Activated naive CD4-positive, alpha-beta T cell treated with anti-CD3 and anti-CD28 coated beads, Interleukin-2, amount 50 U/mL, for 16 hours (primary cell): ENCODE results near the gene POLR3B.
"Not testable (repeated sequence)": the region's sequence is repeated elsewhere in the genome, so short reads cannot be mapped to it uniquely, and the experiment has no call there.

Source experiments
- DNase-seq: peaks from one replicate; pipeline ENCODE4 v3.0.0-alpha.2; 2020

The POLR3B gene

GRCh38 chr12:106343214-106343528 is 14.4 kb upstream of the POLR3B start:
- no peak for DNase-seq

DNA sequence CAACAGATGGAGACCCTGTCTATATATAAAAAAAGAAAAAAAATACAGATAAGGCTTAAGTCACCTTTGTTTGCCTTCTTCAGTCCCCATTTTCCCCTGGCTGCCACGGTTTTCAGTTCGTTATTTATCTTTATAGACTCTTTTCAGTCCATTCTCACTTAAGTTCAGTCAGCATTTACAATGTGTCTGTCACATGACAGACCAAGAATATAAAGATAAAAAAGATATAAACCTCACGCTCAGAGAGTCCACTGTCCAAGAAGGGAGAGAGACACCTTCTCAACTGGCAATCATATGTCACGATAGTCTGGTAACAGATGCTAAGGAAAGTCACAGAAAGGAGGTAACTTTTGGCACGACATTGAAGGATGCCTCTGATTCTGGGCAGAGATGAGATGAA is 13.4 kb upstream of the POLR3B start:
- no peak for DNase-seq

- no peak for DNase-seq
These were observed 11.8 kb upstream of the POLR3B start for GRCh38 chr12:106345746-106346145.

DNA sequence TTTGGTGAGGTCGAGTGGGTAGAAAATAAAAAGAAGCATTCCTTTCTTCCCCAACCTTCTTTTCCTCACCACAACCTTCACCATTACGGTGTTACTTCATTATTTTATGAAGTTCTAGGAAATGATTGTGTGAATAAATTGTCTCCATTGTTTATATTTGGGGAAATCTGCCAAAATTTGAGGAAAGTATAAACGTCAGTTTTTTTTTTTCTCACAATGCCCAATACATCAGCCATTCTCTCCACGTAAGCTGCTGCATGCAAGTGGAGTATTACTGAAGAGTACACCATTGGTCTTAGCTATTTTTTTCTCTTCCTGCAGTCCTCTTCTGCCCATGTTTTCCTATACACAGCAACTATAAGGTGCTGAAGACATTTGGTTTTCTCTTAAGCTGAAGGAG is 9.1 kb upstream of the POLR3B start:
- no peak for DNase-seq

DNA sequence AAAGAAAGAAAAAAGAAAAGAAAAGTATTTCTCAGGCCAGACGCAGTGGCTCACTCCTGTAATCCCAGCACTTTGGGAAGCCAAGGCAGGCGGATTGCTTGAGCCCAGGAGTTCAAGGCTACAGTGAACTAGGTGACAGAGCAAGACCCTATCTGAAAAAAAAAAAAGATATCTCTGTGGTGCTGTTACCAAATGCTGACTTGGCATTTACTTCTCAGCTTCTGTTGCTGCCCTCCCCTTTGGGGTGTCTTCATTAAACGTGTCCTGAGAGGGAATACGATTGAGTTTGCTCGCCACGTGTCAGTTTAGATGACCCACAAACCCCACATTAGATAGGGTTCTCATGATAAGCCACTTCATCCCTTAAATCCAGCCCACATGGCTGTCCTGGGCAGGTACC is 4.4 kb upstream of the POLR3B start:
- no peak for DNase-seq

GRCh38 chr12:106358396-106359241 is 1.1 kb downstream of the POLR3B start:
- no peak for DNase-seq

DNA sequence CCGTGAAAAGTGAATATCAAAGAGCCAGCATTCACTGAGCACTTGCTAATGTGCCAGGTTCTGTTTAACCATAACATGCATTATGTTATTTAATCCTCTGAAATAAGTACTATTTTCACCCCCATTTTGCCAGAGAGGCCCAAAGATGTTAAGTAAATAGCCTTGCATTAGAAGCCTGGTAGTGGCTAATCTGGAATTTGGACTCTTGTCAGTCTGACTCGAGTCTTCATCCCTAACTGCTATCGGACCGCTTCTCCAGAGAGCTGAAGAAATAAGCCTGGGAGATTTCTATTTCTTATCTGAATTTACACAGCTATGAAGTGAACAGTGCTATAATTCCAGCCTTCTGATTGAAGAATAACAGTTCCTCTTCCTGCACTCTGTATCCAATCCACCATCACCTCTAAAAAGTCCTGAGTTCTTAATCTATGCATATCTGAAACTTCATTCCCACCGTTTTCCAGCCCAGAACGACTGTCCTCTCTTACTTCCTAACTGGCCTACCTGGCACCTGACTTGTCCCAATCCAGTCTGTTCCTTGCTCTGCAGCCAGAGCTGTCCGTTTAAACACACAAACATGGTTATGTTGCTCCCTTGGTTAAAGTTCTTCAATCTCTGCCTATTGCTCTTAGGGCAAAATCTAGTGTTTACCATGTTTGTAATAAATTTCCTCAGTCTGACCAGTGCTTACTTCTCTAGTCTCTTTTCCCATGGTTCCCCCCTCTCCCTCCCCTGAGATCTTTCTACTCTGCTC is 2.3 kb downstream of the POLR3B start:
- DNase-seq: no peak

DNA sequence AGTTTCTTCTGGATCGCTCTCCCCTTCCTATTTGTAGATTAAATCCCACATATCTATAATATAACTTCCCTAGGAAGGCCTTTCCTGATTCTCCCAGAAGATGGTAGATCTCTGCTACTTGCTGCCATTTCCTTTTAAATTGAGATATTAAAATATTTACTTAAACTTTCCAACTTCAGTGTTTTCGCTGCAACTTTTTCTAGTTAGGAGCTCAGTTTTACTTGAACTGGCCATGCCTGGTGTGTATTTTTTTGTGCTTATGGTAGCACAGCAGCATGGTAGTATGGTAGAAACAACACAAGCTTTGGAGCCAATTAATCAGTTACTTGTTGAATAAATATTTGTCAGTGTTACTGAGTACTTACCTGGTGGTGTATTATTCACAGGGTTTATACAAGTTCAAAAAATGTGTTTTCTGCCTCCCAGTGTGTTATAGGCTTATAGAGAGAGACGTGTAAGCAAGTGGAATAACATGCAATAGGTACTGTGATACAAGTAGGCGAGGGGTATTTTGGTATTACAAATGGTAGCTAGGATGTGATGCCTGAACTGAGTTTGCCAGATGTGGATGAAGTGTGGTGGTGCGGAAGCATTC is 2.9 kb downstream of the POLR3B start:
- DNase-seq: no peak

GRCh38 chr12:106362971-106363370 is 5.4 kb downstream of the POLR3B start:
- no peak for DNase-seq

DNA sequence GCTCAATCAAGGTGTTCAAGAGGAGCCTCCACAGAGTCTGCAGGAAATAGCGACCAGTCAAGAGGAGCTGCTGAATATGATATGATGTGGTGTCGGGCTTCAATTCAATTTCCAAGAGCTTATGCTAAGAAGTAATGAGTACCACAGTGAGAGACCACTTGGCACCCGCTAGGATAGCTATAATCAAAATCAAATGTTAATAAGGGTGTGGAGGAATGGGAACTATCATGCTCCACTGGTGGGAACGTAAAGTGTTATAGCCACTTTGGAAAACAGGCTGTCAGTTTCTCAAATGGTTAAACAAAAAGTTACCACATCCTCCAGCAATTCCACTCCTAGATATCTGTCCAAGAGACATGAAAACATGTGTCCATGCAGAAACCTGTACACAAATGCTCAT is 6.7 kb downstream of the POLR3B start:
- no peak for DNase-seq

DNA sequence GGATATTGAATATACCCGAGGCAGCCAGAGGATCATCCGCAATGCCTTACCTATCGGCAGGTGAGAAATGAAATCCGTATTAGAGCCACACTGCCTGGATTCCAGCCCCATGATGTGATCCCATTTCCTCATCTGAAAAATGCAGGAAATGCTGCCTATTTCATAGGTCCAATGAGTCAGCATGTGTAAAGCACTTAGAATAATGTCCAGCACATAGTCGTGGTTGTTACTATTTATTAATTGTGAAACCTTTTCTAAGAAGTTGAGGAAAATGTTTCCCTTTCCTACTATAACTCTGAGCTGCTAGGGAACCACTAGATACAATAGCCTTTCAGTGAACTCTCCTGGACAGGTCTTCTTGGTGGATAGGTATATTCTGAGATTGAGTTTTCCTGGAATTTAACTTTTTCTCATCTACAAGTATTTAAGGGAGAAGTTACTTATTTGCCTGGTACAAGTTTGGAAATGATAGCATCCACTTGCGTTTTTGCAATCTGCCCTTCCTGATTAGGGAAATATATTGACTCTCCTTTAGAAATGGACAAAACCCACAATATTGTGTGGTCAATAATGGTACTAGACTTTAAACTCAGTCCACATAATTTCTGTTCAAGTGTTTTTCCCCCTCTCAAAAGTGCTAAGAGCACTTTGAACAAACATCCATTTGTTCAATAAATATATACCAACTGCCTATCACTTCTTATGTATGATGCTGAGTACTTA is 12.2 kb downstream of the POLR3B start:
- no peak for DNase-seq

GRCh38 chr12:106378788-106379187 is 21.2 kb downstream of the POLR3B start:
- DNase-seq: no peak

DNA sequence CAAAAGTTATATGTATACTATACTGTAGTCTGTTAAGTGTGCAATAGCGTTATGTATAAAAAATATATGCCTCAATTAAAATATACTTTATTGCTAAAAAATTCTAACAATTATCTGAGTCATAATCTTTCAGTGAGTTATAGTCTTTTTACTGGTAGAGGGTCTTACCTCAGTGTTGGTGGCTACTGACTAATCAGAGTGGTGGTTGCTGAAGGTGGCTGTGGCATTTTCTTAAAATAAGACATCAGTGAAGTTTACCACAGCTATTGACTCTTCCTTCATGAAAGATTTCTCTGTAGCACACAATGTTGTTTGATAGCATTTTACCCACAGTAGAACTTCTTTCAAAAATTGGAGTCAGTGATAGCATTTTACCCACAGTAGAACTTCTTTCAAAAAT is 23.4 kb downstream of the POLR3B start:
- DNase-seq: no peak

DNA sequence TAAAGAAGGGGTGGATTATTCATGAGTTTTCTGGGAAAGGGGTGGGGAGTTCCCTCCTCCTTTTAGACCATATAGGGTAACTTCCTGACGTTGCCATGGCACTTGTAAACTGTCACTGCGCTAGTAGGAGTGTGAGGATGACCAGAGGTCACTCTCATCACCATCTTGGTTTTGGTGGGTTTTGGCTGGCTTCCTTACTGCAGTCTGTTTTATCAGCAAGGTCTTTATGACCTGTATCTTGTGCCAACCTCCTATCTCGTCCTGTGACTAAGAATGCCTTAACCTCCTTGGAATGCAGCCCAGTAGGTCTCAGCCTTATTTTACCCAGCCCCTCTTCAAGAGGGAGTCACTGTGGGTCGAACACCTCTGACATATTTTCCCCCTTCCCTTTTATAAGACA is 24.3 kb downstream of the POLR3B start:
- not testable (repeated sequence) for DNase-seq

- DNase-seq: no peak
These were observed 29.4 kb downstream of the POLR3B start for GRCh38 chr12:106386813-106387535.

- DNase-seq: no peak
These were observed 30.4 kb downstream of the POLR3B start for GRCh38 chr12:106387848-106388377.

DNA sequence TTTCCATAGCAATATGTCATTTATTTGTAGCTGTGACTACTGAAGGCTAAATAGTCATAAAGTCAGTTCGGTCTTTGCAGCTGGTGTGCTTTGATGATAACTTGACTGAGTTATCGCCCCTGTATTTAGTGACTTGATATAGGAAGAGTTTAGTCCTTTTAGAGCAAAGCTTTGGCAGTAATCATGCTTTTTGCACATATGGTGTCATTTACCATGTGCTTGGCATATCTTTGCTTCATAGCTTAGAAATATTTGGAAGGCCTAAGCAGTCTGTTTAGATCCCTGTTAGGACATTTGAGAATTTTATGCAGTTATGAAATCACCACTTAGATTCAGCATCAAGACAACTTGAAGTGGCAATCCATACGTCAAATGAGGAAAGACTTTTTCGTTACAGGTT is 31.6 kb downstream of the POLR3B start:
- no peak for DNase-seq

DNA sequence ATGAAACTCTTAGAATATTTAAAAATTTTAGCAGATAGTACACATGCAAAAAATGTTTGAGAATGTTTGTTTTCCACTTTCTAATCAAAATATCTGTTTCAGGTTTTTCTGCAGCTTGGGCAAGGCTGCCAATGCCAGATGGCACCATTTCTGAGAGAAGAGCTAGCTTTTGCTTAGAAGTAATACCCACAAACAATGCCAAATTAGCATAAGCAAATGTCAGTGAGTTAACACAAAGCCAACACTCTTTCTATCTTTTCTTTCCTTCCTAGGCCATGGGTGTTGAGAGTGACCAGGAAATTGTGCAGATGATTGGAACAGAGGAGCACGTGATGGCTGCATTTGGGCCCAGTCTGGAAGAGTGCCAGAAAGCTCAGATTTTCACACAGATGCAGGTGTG is 35.2 kb downstream of the POLR3B start:
- no peak for DNase-seq

DNA sequence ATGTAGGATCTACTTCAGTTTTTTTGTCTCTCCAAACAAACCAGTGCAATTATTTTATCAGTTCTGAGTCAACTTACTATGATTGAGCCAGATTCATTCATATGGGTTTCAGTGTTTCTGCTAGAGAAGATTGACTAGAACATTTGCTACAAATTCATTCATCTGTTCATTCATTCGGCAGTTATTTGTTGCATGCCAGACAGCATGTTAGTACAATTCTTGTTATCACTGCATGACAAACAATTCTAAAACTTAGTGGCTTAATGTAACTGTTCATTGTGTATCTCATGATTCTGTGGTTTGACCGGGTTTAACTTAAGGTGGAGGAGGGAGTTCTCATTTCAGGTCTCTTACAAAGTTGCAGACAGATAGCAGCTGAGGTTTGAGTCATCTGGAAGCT is 52.3 kb downstream of the POLR3B start:
- no peak for DNase-seq

GRCh38 chr12:106412563-106412962 is 55.0 kb downstream of the POLR3B start:
- no peak for DNase-seq

DNA sequence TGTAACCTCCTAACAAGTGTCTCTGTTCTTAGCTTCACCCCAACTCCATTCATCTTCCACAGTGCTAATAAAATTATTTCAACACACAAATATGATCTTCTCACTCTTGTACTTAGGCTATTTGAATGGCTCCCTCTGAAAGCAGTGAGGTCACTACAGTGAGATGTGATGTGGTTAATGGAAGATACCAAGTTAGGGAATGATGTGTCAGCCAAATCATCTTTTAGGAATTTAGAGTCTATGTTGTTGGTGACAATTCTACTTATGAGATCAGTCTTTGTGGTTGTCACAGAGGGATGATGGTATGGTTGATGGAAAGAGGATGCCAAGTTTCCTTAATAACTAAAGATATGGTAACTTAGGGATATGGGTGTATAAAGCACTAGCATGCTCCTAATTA is 57.6 kb downstream of the POLR3B start:
- DNase-seq: no peak

GRCh38 chr12:106416273-106416672 is 58.7 kb downstream of the POLR3B start:
- no peak for DNase-seq
